ENCODE data around the gene SLC25A53. TPM values are rescaled to one million over a fixed set of nuclear protein-coding genes. Genes with fewer than 3 reads are reported as not detected.
A peak's percentile ranks its signal among the peaks of the same experiment; 100 is the strongest.

Gene SLC25A53
- total and polyA plus RNA-seq, 12 donors = 3.6 to 51.0 (median 8.8) TPM

DNA sequence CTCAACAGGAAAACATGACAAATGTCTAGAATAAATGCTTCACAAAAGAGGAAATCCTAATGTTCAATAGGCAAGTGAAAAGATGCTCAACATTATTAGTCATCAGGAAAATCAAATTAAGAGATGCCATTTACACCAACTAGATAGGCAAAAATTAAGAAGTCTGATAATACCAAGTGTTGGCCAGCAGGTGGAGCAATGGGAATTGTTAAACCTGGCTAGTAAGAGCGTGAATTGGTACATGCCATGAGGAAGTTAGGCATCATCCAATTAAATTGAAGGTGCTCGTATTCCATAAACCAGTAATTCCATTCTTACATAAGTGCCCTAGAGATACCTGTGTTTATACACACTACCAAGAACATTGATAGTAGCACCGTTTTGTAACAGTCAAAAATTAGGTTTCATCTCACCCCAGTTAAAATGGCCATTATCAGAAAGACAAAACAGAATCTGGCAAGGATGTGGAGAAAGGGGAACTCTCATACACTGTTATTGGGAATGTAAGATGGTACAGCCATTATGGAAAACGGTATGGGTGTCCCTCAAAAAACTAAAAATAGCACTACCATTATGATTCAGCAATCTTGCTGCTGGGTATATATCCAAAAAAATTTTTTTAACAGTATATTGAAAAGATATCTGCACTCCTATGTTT lies 58.5 kb downstream of the SLC25A53 start:
- Histone ChIP-seq H3K27me3 (peaks cover 30% of the 10 kb centered on the region), H3K9me3 (replicated peaks in 1 of 3) (no peaks in the 10 kb centered on the region), H3K4me3 (no peak overlapping the region), H3K4me1 (replicated peaks in 1 of 2) (no peaks in the 10 kb centered on the region), H3K27ac (no peak overlapping the region), H3K36me3 (replicated peaks in 1 of 2) (no peaks in the 10 kb centered on the region)
- DNase-seq = peak; percentile 34 to 63 (median 57)
- intact Hi-C loops (cut with DNase I) = no loop called here
- no peak for TF ChIP-seq POLR2A (IDR thresholded peaks at IDR 0.05)
- TF ChIP-seq, protein P1, sequence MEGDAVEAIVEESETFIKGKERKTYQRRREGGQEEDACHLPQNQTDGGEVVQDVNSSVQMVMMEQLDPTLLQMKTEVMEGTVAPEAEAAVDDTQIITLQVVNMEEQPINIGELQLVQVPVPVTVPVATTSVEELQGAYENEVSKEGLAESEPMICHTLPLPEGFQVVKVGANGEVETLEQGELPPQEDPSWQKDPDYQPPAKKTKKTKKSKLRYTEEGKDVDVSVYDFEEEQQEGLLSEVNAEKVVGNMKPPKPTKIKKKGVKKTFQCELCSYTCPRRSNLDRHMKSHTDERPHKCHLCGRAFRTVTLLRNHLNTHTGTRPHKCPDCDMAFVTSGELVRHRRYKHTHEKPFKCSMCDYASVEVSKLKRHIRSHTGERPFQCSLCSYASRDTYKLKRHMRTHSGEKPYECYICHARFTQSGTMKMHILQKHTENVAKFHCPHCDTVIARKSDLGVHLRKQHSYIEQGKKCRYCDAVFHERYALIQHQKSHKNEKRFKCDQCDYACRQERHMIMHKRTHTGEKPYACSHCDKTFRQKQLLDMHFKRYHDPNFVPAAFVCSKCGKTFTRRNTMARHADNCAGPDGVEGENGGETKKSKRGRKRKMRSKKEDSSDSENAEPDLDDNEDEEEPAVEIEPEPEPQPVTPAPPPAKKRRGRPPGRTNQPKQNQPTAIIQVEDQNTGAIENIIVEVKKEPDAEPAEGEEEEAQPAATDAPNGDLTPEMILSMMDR (IDR thresholded peaks at IDR 0.05) = peak; percentile 54 to 69 (median 60)
- WGBS, 4 donors = 0 to 2% (median 1%) methylated on average over 4 of the region's 4 CpGs

DNA sequence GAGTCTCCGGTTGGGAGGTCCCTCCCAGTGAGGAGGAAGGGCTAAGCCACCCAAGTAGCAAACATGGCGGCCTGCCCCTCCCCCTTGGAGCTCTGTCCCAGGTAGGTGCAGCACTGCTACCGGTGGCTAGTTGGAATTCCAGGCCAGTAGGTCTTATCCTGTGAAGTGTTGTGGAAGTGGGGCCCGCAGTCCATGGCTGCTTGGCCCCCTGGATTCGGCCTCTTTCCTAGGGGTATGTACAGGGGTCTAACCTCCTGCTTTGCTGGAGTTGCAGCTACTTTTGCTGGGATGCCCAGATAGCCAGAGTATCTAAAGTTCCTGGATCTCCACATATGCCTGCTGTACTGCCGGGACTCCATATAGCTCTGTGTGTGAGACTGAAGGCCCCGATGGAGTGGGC lies 70.9 kb downstream of the SLC25A53 start:
- no peak for DNase-seq
- TF ChIP-seq, protein P1 (IDR thresholded peaks at IDR 0.05) = no peak
- no peak for TF ChIP-seq POLR2A (IDR thresholded peaks at IDR 0.05)
- no peak overlapping the region for H3K27ac ChIP-seq
- no peaks in the 10 kb centered on the region for H3K4me1 ChIP-seq (replicated peaks in 1 of 2)
- peaks cover 6% of the 10 kb centered on the region for H3K27me3 ChIP-seq
- no peak overlapping the region for H3K4me3 ChIP-seq
- H3K36me3 ChIP-seq (replicated peaks in 1 of 2) = no peaks in the 10 kb centered on the region
- intact Hi-C loops (cut with DNase I) = no loop called here
- 79 to 87% (median 82%) methylated on average over 6 to 7 of the region's 7 CpGs; no CpG with 5 or more reads in 1 of the 4 donors for whole genome bisulfite sequencing, 4 donors
- H3K9me3 ChIP-seq (replicated peaks in 1 of 3) = no peaks in the 10 kb centered on the region

DNA sequence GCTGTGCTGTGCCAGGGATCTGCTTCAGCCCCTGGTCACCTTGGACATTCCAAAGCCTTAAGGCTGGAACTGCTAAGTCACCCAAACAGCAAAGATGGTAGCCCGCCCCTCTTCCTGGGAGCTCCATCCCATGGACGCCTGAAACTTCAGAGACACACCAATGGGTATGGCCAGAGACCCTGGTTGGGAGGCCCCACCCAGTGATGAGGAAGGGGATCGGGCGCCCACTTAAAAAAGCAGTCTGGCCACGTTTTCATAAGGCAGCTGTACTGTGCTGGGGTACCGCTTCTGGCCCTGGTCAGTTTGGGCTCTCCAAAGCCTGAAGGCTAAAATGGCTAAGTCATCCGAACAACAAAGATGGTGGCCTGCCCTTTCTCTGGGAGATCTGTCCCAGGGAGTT lies 71.3 kb downstream of the SLC25A53 start:
- 81 to 86% (median 81%) methylated on average over 3 to 7 of the region's 7 CpGs; no CpG with 5 or more reads in 1 of the 4 donors for whole genome bisulfite sequencing, 4 donors
- intact Hi-C loops (cut with DNase I) = no loop called here

DNA sequence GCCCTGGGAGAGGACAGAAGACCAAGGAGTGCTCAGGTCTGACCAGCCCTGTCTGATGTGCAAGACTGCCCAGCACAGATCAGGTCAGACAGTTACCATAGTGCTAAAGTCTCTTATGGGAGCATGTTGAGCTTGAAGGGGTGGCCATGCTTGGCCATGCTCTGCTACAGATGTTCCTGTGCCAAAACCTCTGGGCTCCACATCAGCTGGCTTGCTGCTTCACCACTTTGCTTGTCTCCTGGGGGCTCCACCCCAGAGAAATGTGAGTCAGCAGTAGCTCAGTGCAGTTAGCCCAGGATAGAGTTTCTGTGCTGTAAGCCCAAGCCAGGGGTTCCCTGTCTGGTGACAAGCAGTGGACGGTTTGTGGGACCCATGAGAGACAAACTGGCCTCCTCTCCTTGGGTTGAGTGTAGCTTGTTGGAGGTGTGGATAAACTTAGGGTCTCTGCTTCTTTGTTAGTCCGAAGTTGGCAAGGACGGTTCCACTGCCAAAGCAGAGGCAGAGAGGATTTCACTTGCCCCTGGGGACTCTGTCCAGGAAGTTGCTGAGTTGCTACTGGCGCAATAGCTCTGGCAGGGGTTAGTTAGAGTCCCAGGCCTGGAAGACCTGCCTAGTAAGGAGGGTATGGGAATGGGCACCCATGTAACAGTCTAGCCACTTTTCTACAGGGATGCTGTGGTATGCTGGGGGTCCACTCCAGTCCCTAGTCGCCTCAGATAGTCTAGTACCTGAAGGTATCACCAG lies 72.1 kb downstream of the SLC25A53 start:
- no peak for DNase-seq
- no peaks in the 10 kb centered on the region for H3K4me1 ChIP-seq (replicated peaks in 1 of 2)
- no peak overlapping the region for H3K4me3 ChIP-seq
- TF ChIP-seq, protein P1 (IDR thresholded peaks at IDR 0.05) = no peak
- TF ChIP-seq POLR2A (IDR thresholded peaks at IDR 0.05) = no peak
- no peaks in the 10 kb centered on the region for H3K36me3 ChIP-seq (replicated peaks in 1 of 2)
- H3K27ac ChIP-seq = no peak overlapping the region
- intact Hi-C loops (cut with DNase I) = no loop called here
- 59 to 77% (median 62%) methylated on average over 5 of the region's 5 CpGs; no CpG with 5 or more reads in 1 of the 4 donors for WGBS, 4 donors
- H3K9me3 ChIP-seq (replicated peaks in 1 of 3) = no peaks in the 10 kb centered on the region
- H3K27me3 ChIP-seq = peaks cover 6% of the 10 kb centered on the region

More for the DNA sequence above, 71.3 kb downstream of the SLC25A53 start:
- H3K9me3 ChIP-seq (replicated peaks in 1 of 3) = no peaks in the 10 kb centered on the region
- H3K27ac ChIP-seq = no peak overlapping the region
- peaks cover 6% of the 10 kb centered on the region for H3K27me3 ChIP-seq
- H3K36me3 ChIP-seq (replicated peaks in 1 of 2) = no peaks in the 10 kb centered on the region
- TF ChIP-seq, protein P1 (IDR thresholded peaks at IDR 0.05) = no peak
- no peak for TF ChIP-seq POLR2A (IDR thresholded peaks at IDR 0.05)
- no peak overlapping the region for H3K4me3 ChIP-seq
- DNase-seq = no peak
- no peaks in the 10 kb centered on the region for H3K4me1 ChIP-seq (replicated peaks in 1 of 2)
